NCI-H82 treated with DMSO at 0.1 percent for 48 hours (cell line): ENCODE measurements around the gene WNK2.

Source experiments
- DNase-seq: peaks from one replicate; lab custom pipeline; 2025; ENCODE audit not compliant: unreplicated experiment; lab: John Stamatoyannopoulos, UW

WNK2 gene

GRCh38 chr9:93264338-93265125 is 80.6 kb downstream of the WNK2 start:
- no peak for DNase-seq

GRCh38 chr9:93265301-93265971 is 81.5 kb downstream of the WNK2 start:
- DNase-seq = no peak

GRCh38 chr9:93265972-93266371 is 82.0 kb downstream of the WNK2 start:
- DNase-seq = no peak

- no peak for DNase-seq
These were observed 82.6 kb downstream of the WNK2 start for GRCh38 chr9:93266521-93267001.

GRCh38 chr9:93267091-93267541 is 83.2 kb downstream of the WNK2 start:
- DNase-seq = no peak

- no peak for DNase-seq
These were observed 84.0 kb downstream of the WNK2 start for GRCh38 chr9:93267681-93268505.

- no peak for DNase-seq
These were observed 84.8 kb downstream of the WNK2 start for GRCh38 chr9:93268551-93269314.

- DNase-seq = no peak
These were observed 87.0 kb downstream of the WNK2 start for GRCh38 chr9:93270976-93271375.

- no peak for DNase-seq
These were observed 93.0 kb downstream of the WNK2 start for GRCh38 chr9:93276973-93277372.

- no peak for DNase-seq
These were observed 94.2 kb downstream of the WNK2 start for GRCh38 chr9:93278144-93278543.

- DNase-seq = no peak
These were observed 96.8 kb downstream of the WNK2 start for GRCh38 chr9:93280661-93281259.

GRCh38 chr9:93286252-93287188 is 102.6 kb downstream of the WNK2 start:
- DNase-seq = no peak

- no peak for DNase-seq
These were observed 103.2 kb downstream of the WNK2 start for GRCh38 chr9:93287189-93287552.

- DNase-seq = no peak
These were observed 103.7 kb downstream of the WNK2 start for GRCh38 chr9:93287593-93287992.

- DNase-seq = no peak
These were observed 104.4 kb downstream of the WNK2 start for GRCh38 chr9:93288341-93288740.

- DNase-seq = no peak
These were observed 105.2 kb downstream of the WNK2 start for GRCh38 chr9:93288891-93289883.

- DNase-seq = no peak
These were observed 106.8 kb downstream of the WNK2 start for GRCh38 chr9:93290495-93291434.
